Putamen (tissue), 1 donor: ENCODE measurements around the gene KIF5C.

Experiments
- DNase-seq: peaks from one replicate; pipeline ENCODE4 v3.0.0-alpha.2; 2016; ENCODE audit warnings: low spot score

KIF5C gene

DNA sequence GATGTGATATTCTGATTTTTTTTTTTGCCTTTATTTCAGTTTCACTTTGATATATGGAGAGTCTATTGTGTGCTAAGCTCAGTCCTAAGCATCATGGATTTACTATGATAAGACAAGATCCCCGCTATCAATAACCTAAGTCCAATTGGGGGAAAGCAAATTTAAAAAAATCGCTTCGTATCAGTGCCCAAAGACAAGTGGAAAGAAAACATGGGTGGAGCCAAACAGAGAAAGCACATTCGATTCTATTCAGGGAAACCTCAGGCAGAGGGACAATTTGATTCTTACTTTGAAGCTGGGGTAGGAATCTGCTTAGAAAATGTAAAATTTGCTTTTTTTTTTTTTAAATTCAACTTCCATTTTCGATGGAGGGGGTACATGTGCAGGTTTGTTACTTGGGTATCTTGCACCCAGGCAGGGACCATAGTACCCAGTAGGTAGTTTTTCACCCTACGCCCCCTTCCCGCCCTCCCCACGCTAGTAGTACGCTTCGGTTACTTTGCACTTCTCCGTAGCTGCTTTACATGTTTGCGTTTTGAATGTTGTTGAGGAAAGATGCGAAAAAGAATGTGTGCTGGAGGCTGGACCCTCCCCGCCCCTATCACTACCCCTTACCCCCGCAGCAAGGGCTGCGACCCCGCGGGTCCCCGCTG is 12.4 kb downstream of the KIF5C start:
- no peak for DNase-seq

DNA sequence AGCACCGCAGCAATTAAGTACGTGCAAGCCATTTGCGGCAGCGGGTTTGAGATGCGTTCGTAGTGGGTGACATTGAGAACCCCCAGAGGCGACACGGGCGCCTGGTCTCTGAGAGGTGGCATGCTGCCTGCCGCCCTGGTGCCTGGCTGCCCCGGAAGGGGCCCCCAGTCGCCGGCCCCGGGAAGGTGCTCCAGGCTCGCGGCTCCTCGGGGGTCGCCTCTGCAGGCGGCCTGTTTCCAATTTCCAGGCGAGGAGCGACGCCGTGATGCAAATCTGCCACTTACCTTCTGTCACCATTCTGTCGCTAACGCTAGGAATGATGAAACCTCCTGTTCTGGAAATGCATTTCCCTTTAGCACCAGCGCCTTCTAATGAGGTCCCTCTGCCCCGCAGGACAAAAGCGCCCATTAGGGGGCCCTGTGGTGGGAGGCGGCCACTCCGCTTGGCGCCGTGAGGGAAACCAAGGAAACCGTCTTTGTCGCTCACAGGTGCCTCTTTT is 13.0 kb downstream of the KIF5C start:
- DNase-seq, result no peak

DNA sequence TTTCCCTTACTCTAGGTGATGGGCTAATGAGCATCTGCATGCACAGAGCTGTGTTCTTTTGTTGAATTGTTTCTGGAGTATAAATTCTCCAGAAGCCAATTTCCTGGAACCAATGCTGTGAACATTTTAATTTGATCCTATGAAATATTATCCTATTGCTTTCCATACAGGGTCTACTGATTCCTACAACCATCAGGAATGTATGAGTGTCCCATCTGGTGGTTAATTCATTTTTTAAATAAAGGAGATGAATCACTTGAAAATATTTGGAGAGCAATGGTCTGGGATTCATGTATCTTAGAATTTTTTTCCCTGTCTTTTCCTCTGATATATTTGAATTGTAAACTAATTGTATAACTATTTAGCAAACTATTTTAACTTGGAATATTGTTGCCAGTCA is 14.0 kb downstream of the KIF5C start:
- no peak for DNase-seq

DNA sequence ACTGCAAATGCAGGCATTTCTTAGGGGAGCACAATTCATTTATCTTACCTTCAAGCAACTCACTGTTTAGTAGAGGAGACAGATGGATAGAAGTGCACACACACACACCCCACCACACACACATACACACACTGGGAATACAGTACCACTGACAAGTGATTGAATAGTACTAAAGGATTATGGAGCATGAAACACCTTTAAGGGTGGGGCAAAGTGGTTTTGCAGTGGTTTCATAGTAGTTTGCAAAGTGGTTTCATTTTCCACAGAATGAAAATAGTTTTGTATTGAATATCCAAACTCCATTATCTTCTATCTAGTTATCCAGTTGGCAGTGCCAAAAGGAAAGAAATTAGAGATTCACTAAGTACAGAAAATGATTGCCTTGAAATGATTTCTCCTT is 18.9 kb downstream of the KIF5C start:
- DNase-seq, result no peak

DNA sequence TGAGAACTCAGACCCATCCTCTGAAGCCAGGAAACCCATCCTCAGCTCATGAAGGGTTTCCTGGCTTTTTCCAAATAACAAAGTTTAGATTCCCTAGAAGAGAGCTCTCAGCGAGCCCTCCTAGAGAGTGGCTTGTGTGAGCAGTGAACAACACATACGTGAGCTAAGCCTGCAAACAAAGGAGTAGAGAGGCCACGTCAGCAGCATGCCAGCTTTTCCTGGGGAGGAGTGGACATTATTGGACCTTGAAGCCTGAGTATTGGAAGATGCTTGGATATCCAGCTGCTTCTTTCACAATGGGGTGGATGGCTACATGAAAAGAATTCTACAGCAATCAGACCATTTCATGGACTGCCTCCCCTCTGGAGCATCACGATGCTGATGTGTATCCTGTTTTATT is 21.1 kb downstream of the KIF5C start:
- no peak for DNase-seq

DNA sequence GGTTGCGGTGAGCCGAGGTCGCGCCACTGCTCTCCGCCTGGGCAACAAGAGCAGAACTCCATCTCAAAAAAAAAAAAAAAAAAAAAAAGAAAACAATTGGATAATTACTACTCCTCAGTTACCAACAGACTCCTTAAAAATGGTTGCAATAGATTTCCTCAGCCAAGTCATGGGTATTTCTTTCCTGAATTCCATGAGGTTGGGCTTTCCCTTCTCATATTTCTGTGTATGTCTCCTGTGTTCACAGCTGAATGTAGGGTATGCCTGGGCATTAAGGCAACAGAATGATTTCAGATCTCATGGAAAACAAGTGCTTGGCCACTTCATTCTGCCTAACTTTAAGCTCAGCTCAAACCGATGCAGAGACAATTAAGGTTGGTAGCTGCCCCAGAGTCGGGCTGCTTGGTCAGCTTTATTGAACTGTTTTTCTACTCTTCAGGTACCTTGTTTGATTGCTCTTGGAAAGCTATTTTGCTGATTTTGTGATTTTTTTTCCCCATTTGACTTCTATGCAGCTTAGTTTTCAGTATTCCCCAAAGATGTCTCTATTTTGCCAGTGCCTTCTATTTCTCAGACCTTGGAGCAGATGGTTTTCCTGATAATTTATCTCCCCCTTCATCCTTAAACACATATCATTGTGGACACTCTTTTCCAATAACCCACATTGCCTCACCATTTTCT is 24.8 kb downstream of the KIF5C start:
- DNase-seq, result no peak

DNA sequence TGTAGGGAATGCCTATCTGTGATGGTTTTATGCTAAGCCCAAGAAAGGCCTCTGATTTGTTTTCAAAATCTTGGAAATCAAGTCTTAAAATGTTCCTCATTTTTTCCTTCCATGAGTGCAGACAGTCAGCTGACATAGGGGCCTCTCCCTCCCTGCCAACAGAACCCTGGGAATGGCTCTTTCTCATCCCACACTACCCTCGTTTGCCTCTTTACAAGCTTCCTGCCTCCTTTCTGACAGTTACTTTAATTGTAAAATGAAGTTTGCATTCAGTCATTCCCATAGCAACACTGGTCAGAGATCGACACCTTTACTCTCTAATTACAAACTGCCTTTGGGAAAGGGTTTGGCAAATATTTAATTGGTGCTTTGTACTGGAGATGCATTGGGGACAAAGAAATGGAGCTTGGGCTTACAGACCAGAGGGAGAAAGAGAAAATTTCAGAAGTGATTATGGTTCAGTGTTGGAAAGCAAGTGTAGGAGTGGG is 25.4 kb downstream of the KIF5C start:
- no peak for DNase-seq

DNA sequence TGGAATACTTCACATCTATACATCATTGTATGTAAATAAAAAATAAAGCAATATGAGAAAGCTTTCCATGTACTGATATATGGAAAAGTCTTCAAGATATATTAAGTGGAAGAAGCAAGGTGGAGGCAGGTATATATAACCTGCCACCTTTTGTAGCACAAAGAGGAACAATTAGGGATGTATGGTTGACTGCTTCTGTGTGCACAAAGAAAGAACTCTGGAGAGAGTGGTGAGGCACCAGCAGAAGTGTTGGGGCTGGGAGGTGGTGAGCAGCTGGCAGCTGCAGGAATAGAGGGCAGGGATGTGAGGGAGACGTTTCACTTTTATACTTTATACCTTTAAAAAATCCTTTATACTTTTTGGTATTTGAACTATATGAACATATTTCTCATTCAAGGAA is 26.1 kb downstream of the KIF5C start:
- no peak for DNase-seq

DNA sequence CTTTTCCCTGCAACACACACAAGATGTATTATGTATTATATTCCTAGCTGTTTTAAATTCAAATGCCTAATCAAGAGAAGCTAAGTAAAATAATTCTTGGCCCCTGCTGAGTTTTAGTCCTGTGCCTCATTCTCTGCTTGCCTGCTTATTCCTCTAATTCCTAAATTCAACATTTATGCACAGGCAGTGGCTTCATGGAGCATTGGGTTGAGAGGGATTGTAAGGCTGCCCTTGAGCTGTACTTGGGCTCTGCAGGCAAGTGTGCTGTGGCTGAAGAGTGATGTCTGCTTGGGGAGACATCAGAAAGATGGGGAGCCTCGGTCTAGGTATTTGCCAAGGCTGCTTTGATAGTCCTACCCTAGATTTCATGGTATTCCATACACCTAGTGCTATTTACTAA is 27.8 kb downstream of the KIF5C start:
- no peak for DNase-seq

DNA sequence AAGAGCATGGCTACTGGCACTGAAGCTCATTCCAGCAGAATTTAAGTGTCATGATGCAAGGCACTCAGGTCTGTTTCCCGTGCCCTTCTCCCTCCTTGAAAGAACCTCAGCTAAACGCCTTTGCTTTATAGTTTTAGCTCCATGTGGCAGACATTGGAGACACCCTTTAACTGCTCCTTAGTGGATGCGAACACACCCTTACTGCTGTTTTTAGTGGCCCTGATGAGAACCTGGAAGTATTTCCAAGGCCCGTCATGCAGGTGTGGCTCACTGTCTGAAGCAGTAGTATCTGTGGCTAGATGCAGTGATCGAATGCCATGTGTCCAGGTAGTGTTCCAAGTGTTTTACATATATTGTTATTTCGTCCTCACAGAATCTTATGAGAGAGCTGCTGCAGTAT is 28.3 kb downstream of the KIF5C start:
- no peak for DNase-seq

DNA sequence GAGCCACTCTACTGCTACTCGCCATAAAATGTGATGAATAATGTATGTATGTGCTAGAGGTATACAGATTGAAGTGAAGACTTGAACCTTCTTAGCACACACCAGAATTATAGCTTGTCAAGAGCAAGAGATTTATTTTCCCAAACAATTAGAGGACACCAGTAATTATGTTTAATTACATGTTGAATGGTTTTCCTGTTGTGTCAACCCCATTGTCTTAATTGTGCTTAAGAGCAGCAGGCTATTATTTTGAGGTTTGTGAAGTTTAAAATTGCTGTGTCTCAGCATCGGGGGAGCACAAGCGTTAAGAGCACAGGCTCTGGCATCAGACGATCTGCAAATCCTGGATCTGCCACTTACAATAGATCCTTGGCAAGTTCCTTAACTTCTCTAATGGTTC is 29.0 kb downstream of the KIF5C start:
- DNase-seq, result no peak

DNA sequence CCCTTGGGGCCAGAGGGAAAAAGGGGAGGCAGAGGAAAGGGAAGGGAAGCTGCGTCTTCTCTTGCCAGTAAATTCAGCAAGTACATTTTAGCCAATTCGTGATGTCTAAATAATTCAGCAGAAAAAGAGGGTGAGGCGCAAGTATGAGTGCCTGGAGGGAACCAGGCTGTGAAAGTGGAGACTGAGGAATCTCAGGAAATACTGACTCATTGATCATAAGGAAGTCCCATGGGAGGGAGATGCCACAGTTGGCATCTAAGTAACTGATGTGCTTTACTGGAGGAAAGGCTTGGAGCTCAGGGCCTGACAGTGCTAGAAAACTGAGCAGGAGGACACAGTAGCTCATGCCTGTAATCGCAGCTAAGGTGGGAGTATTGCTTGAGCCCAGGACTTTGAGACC is 31.1 kb downstream of the KIF5C start:
- DNase-seq, result no peak

DNA sequence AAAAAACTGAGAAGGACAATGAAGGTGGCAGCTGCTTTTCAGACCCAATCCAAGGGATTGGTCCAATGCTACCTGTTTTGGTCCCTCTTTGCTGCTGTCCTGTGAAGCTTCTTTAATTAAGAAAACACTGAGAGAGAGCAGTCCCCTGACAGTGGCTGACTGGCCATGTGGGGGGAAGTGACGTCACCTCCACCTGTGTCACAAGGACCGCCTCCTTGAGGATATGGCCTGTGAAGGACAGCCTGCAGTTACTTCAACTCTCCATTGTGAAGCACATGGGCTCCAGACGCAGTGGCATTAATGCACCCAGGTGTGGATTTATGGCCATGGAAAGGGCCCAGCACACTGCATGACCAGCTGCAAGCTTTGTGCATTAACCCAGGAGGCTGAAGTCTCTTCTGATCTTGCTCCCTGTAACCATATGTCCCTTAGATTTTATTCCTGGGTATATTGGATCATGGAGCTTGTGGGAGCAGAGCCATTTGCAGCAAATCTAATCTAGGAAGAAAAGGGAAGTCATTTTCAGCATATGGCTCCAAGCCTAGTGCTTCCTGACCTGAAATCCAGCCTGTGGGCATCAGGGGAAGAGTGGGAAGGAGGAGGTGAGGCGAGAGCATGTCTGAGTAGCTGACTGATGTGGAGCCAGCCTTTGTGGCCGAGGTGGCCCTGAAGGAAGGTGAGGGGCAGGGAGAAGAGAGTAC is 32.2 kb downstream of the KIF5C start:
- DNase-seq, result no peak

DNA sequence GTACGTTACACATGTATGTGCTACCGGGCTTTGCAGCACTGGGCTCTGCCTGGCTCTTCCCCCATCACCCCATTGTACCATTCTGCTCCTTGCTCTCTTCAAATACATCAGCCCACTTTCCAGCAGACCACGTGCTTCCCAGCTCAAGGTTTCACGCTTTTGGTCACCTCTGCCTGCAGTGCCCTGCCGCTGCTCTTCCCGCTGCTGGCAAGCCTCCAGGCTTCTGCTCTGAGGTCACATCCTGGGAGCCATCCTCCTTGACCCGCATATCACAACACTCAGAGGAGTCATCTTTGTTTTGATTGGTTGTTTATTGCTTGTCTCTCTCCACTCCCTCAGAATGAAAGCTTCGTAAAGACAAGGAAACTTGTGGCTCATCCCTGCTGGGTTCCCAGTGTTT is 34.1 kb downstream of the KIF5C start:
- no peak for DNase-seq

DNA sequence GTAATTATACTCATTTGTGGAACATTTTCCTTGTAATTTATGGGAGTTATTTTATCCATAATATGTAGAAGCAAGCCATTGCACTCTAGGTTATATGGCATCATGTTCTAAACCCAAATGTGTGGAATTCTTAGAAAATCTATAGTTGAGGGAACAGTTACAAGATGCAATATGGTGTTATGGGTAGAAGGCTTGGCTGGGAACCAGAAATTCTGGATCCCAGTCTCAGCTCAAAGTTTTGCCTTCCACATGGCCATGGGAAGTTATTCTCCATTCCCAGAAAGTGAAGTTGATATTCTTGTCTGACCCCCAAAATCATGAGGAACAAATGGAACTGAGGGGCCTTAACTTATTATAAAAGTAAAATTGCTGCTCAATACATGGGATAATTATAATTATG is 38.0 kb downstream of the KIF5C start:
- no peak for DNase-seq

DNA sequence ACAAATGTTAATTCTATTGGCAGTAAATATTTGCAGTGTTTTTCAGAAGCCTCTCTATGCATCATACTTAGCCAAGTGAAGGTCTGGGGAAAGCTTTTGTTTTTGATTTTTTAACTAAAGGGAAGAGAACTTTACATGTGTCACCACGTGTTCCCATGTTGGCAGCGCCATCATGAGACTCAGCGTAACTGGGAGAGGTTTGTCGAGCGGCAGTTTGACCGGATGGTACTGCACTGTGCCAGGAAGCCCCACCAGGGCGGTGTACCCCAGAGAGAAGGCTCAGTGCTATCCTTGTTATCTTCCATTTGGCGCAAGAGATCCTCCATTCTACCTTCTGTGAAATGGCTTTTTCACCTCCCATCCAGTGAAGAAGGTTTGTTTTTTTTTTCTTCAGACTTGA is 38.5 kb downstream of the KIF5C start:
- DNase-seq, result no peak

DNA sequence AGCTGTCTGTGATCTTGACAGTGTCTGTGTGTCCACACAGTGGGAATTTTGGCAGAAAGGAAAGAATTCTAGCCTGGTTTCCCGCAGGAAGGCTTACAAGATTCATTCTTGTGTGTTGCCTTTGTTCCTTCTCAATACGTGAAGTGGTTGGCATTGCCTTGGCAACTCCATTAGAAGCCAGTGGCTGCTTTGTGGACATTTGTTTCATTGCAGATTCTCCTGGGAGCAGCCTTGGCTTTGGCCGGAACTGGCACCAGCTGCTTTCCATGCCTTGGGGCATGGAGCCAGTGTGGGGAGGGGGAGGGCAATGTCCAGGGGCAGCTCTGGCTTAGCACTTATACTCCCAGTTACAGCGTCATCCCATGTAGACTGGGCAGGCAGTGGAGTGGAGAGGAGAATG is 39.4 kb downstream of the KIF5C start:
- DNase-seq, result no peak

DNA sequence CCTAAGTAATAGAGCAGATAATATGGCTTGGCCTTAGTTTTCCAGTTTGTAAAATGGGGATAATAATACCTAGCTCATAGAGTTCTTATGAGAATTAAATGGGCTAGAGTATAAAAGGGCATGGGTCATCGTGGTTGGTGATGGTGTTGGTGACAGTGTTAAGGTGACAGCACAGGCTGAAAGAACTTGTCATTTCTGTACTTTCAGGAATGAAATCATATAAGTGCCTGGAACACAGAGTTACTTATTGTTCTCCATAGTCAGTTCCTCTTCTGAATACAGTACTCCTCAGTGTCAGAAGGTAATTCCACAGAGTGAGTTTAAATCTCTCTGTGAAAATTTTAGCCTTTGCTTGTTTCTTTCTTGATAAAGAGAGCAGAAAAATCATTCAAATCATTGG is 42.4 kb downstream of the KIF5C start:
- DNase-seq, result no peak

DNA sequence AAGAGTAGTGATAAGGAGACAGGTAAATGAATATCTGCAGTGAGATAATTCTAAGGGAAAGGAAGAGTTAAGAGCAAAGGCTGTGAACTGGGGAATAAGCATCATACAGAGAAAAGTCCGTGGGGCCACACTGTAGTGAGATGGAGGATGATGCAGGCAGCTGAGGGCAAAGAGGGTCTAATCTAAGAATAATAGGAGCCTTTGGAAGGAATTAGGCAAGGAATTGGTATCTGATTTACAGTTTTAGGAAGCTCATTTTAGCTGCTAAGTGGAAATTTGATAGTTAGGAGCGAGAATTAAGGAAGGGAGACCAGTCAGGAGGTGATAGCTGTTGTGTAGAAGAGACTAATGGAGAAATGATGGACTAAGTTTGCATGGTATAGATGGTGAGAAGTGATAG is 43.5 kb downstream of the KIF5C start:
- no peak for DNase-seq

DNA sequence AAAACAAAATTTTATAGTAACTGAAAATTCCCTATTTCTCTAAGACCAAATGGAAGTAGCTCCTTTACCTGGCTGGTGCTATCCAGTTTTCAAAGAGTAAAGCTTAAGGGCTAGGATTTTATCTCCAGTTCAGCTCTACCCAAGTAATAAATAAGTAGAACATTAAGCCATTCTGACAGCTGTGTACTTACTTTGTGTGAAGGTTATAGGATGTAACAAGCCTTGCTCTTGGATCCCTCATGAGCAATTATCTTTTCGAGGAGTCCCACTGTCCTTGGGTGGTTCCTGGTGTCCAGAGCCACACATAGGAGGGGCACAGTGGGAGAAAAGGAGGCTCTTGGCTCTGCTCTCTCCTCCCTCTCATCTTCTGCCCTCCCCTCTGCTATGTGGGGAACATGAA is 45.5 kb downstream of the KIF5C start:
- DNase-seq, result no peak

DNA sequence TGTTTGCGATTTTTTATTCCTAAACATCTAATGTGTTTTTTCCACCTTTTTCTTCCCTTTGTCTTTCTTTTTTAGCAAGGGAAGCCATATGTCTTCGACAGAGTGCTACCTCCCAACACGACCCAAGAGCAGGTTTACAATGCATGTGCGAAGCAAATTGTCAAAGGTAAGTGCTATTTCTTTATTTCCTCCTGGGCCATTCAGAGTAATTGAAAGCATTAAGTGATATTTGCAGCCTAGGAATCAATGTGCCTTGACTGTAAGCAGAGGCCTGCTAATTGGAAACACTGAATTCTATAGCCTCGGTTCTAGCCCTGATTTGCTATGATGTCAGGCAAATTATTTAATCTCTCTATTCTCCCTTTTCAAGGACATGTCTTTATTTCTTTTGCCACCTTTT is 47.0 kb downstream of the KIF5C start:
- DNase-seq, result no peak

DNA sequence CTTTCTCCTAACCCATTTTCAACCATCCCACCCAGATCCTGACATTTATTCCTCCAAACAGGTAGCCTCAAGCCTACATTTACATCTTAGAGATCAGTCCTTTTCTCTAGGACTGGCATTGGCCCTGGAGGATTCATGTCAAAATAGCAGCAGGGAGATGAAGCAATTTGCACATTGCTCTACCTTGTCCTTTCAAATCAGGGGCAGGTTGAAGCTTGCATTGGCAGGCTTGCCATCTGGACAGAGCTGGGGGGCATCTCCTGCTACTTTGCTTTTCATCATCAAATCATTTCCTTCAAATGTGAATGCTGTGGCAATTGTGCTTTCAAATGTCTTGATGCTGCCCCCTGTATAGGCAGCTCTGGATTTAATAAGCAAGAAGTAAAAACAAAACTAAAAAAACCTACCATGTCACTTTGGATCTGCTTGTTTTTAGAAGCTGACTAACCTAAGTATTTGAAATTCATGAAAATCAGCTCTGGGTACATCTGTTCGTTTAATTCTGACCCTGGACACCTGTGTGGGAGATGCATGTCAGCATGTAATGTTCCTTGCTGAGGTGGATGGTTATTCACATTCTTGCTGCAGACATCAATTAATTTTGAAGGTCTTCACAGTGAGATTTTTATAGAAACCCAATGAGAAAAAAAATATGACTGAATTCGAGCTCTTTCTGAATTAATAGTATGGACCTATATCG is 47.9 kb downstream of the KIF5C start:
- DNase-seq, result no peak
